Stimulated activated CD8-positive, alpha-beta memory T cell treated with anti-CD3 and anti-CD28 coated beads, Interleukin-12 subunit alpha, Interleukin-12 subunit beta, amount 100 ng/mL, for 4 hours (primary cell): Measurements from ENCODE around the gene SLC26A8.
"Not testable (repeated sequence)": the region's sequence is repeated elsewhere in the genome, so short reads cannot be mapped to it uniquely, and the experiment has no call there.

ENCODE experiments used
- DNase-seq: peaks from one replicate; pipeline ENCODE4 v3.0.0-alpha.2; 2020; ENCODE audit warnings: low read depth

Gene SLC26A8

DNA sequence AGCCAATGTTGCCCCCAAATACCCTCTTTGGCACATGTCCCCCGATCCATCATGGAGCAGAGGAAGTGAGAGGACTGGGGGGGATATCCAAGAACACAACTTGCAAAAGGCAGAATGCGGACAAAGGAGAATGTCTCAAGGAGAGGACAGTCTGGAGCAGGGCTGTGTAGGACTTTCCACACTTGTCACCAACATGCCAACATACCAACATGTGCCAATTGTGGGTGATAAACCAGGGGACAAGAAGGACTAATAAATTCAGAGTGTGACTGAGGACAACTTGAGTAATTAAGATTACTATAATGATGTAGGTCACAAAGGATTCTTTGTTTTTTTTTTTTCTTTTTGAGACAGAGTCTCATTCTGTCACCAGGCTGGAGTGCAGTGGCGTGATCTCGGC is 8.8 kb downstream of the SLC26A8 start:
- DNase-seq = no peak

DNA sequence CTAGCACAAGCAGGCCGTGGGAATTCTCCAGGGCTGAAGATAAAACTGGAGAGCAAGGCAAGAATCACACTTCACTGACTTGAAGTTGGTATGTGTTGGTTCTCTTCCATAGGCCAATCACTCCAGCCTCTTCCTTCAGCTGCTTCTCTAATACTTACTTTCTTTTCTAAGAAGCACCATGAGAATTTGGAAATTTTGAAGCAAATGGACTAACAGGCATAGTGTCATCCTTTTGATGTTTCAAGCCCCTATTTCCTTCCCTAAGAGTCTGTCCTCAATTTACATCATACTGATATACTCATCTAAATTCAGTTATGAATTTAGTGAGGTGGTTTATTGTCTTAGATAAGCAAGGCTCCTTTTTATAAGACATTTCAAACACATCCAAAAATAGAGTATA is 24.0 kb downstream of the SLC26A8 start:
- DNase-seq = no peak

GRCh38 chr6:35993150-35993549 is 31.3 kb downstream of the SLC26A8 start:
- no peak for DNase-seq

- not testable (repeated sequence) for DNase-seq
These were observed 36.4 kb downstream of the SLC26A8 start for GRCh38 chr6:35988047-35988446.

- DNase-seq = no peak
These were observed 39.7 kb downstream of the SLC26A8 start for GRCh38 chr6:35984701-35985100.

DNA sequence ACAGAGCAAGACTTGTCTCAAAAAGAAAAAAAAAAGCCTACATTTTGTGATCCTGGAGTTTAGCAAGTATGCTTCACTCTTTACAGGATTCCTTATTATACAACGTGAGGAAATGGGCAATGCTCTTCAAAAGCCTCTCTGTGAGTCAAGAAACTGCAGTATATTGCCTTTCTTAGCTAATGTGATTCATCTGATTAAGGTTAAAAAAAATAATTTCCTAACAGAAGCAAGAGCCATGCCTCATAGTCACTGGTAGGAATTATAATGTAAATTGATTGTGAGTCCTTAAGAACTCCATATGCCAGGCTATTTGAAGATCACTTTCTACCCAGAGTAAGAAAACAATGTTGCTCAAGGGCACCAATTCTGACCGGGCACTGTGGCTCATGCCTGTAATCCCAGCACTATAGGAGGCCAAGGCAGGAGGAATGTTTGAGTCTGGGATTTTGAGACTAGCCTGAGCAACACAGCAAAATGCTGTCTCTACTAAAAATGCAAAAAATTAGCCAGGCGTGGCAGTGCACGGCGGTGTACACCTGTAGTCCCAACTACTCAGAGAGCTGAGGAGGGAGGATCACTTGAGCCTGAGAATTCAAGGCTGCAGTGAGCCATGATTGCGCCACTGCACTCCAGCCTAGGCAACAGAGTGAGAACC is 43.3 kb downstream of the SLC26A8 start:
- no peak for DNase-seq

DNA sequence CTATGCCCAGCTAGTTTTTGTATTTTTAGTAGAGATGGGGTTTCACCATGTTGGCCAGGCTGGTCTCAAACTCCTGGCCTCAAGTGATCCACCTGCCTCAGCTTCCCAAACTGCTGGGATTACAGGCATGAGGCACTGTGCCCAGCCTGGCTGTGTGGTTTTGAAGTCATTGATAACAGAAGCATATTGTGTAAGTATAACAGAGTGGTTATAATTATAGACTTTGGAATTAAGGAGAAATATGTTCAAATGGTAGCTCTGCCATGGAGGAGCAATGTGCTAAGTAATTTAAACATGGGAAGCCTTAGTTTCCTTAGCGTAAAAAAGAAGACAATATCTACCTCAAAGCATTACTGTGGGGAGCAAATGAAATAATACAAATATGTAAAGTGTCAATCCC is 44.3 kb downstream of the SLC26A8 start:
- DNase-seq = not testable (repeated sequence)

GRCh38 chr6:35977308-35977707 is 47.1 kb downstream of the SLC26A8 start:
- no peak for DNase-seq

DNA sequence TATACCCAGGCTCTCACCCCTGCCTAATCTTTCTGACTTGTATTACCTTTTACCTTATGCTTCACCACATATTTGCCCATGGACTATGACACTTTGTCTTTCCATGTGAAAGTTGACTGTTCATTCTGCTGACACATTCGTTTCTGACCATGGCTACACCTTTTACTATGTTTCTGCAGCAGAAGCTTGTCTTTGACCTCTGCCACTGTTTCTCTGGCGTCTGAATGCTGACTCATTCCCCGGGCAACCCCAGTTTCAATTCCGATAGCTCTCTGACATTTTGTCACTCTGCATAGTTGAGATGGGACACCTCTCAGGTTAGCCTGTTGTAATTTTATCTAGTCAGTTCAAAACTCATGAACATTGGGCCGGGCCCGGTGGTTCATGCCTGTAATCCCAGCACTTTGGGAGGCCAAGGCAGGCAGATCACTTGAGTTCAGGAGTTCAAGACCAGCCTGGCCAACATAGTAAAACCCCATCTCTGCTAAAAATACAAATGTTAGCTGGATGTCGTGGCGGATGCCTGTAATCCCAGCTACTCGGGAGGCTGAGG is 50.7 kb downstream of the SLC26A8 start:
- DNase-seq = no peak

DNA sequence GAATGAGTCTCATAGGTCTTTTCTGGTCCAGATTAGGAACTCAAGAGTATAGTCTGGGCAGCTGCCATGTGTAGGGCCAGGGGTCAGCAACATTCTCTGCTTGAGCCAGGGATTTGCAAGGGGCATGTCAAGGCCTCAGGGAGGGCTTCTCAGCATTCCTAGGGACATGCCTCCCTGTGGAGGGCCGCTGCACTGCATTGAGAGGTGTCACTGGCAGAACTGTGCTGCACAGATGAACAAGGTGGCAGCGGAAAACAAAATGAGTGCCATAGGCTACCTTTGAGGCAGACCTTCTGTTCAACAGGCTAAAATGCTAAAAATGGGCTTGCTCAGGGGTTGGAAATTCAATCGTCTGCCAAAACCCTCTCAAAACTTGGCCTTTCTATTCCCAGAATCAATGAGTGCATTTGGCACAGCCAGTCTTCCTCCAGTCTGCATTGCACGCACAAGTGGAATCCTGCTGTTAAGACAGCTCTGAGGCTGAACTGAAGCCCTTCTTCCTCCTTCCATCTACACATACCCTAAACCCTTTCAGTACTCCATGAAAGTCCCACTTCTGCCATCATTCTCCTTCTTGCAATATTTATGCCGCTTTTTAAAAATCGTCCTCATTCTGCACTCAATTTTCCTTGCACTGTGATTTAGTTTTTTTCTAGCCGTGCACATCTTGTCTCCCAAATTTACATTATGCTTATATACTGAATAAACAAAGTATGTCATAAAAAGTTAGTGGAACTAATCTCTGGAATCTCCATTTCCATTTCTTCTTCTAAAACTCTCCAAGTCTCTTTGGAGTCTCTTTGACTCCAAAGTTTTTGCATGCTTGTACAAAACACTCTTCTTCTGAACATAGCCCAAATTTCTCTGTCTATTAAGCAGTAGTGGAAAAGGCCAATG is 51.7 kb downstream of the SLC26A8 start:
- no peak for DNase-seq

GRCh38 chr6:35970181-35970580 is 54.3 kb downstream of the SLC26A8 start:
- no peak for DNase-seq

DNA sequence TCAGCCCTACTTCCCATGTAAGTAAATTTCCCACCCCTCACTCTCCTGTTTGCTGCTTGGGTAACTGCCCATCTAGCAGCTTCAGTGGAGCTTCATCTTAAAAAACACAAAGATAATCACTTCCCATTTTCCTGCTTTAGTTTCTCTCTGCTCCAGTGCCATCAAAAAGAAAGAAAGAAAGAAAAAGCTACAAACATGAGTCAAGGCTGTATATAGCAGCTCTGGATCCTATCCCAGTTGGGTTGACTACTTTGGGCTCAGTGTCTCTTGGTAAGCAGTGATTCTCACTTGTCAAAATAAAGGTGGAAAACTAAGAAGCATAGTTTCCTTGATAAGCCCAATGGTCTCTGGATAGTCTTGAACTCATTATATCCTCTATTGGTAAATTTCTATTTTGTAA is 54.8 kb downstream of the SLC26A8 start:
- DNase-seq = no peak

DNA sequence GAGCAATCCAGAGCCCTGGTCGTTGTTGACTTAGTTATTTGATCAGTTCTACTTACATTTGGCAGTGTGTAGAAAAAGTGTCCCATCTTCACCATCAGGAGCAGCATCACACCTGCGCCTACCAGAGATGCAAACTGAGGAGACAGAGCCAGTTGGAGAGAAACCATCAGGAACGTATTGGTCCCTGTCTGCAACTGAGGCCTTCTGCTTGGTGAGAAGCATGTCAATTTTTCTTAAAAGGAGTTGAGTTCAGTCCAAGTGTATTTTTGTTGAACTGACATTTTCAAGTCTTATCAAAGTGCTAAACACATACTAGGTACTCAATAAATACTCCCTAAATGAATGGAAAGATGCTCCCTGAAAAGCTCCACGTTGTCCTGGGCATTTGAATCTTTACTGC is 55.6 kb downstream of the SLC26A8 start:
- DNase-seq = no peak

- no peak for DNase-seq
These were observed 57.2 kb downstream of the SLC26A8 start for GRCh38 chr6:35967076-35967774.

GRCh38 chr6:35962779-35963560 is 61.5 kb downstream of the SLC26A8 start:
- no peak for DNase-seq

DNA sequence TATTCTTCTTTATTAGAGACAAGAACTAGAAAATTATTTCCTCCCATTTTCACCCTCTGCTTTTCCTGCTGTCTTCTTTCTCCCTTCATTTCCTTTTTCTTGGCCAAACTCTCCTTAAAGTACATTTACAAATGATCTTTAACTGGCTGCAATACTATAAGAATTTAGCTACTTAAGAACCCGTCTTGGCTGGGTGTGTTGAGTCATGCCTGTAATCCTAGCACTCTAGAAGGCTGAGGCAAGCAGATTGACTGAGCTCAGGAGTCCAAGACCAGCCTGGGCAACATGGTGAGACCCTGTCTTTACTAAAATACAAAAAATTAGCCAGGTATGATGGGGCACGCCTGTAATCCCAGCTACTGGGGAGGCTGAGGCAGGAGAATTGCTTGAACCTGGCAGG is 64.3 kb downstream of the SLC26A8 start:
- DNase-seq = no peak

DNA sequence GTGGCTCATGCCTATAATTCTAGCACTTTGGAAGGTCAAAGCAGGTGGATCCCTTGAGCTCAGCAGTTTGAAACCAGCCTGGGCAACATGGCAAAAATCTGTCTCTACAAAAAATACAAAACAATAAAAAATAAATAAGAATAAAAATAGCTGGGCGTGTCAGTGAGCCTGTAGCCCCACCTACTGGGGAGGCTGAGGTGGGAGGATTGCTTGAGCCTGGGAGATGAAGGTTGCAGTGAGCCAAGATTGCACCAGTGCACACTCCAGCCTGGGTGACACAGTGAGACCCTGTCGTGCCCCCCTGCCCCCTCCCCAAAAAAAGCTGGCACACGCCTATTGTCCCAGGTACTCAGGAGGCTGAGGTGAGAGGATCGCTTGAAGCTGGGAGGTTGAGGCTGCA is 68.5 kb downstream of the SLC26A8 start:
- no peak for DNase-seq

- no peak for DNase-seq
These were observed 68.9 kb downstream of the SLC26A8 start for GRCh38 chr6:35955521-35955920.

- DNase-seq = no peak
These were observed 69.4 kb downstream of the SLC26A8 start for GRCh38 chr6:35955071-35955470.

GRCh38 chr6:35954333-35954732 is 70.1 kb downstream of the SLC26A8 start:
- DNase-seq = no peak

DNA sequence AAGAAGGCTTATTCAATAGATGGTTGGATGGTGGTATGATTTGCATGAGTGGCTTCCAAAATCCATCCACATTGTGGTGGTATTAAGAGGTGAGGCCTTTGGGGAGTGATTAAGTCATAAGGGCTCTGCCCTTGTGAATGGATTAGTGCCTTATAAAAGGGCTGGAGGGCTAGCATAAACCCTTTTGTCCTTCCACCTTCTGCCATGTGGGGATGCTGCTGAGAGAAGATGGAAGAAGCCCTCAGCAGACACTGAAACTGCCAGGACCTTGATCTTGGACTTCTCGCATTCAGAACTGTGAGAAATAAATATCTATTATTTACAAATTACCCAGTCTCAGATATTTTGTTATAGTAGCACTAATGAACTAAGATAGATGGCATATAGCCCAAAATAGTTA is 75.7 kb downstream of the SLC26A8 start:
- no peak for DNase-seq

GRCh38 chr6:35945650-35946025 is 78.8 kb downstream of the SLC26A8 start:
- DNase-seq = no peak
